GM19467 (cell line): Measurements from ENCODE around the gene CST6.
"Not testable (repeated sequence)": the region's sequence is repeated elsewhere in the genome, so short reads cannot be mapped to it uniquely, and the experiment has no call there.

Source experiments
- ATAC-seq: cut with Tn5 transposase; IDR thresholded peaks from one replicate; pipeline ENCODE4 v1.9.1; 2021; ENCODE audit warnings: mild to moderate bottlenecking, moderate library complexity; ENCODE audit not compliant: unreplicated experiment

The CST6 gene

GRCh38 chr11:65983589-65983987 is 28.2 kb upstream of the CST6 start:
- no peak for ATAC-seq

GRCh38 chr11:65987336-65987735 is 24.5 kb upstream of the CST6 start:
- ATAC-seq, result no peak

- ATAC-seq, result peak; percentile 86
Observed at GRCh38 chr11:65988791-65989592, 22.8 kb upstream of the CST6 start.

- ATAC-seq, result no peak
Observed at GRCh38 chr11:65992056-65992455, 19.8 kb upstream of the CST6 start.

- ATAC-seq, result no peak
Observed at GRCh38 chr11:65997286-65997685, 14.5 kb upstream of the CST6 start.

- peak; percentile 65 for ATAC-seq
Observed at GRCh38 chr11:66001942-66002647, 9.7 kb upstream of the CST6 start, which contains the start of the genes BANF1 and EIF1AD. BANF1 (plus strand) TSS chr11:66002503; CDS start chr11:66003251, 748 bp downstream. EIF1AD (minus strand) TSS chr11:66002157; CDS start chr11:66000389, 1,768 bp downstream.

- peak; percentile 36 for ATAC-seq
Observed at GRCh38 chr11:66002648-66003225, 9.1 kb upstream of the CST6 start.

GRCh38 chr11:66003291-66003690 is 8.5 kb upstream of the CST6 start:
- ATAC-seq, result no peak

- ATAC-seq, result no peak
Observed at GRCh38 chr11:66004186-66004585, 7.6 kb upstream of the CST6 start.

- ATAC-seq, result no peak
Observed at GRCh38 chr11:66006134-66006890, 5.5 kb upstream of the CST6 start.

GRCh38 chr11:66006891-66007176 is 5.0 kb upstream of the CST6 start:
- ATAC-seq, result no peak

- no peak for ATAC-seq
Observed at GRCh38 chr11:66007201-66007634, 4.6 kb upstream of the CST6 start.

GRCh38 chr11:66008095-66008467 is 3.7 kb upstream of the CST6 start:
- ATAC-seq, result no peak

- ATAC-seq, result no peak
Observed at GRCh38 chr11:66008468-66009101, 3.2 kb upstream of the CST6 start.

GRCh38 chr11:66010036-66010435 is 1.8 kb upstream of the CST6 start:
- not testable (repeated sequence) for ATAC-seq

GRCh38 chr11:66011239-66011784 is 496 bp upstream of the CST6 start:
- no peak for ATAC-seq

- no peak for ATAC-seq
Observed at GRCh38 chr11:66012371-66012945, 650 bp downstream of the CST6 start.

- no peak for ATAC-seq
Observed at GRCh38 chr11:66012946-66013761, 1.3 kb downstream of the CST6 start.

GRCh38 chr11:66013762-66014100 is 1.9 kb downstream of the CST6 start:
- no peak for ATAC-seq
